Chondrocyte (in vitro differentiated cells): ENCODE measurements around the gene NT5C1A. TPM values are rescaled to one million over a fixed set of nuclear protein-coding genes. Genes with fewer than 3 reads are reported as not detected.

ENCODE experiments used
- DNase-seq: peaks from one replicate; pipeline ENCODE4 v3.0.0; 2021; ENCODE audit warnings: mixed read lengths, low spot score
- H3K27ac Mint-ChIP-seq: one replicate; pipeline ENCODE4 v1.8.0; 2021; ENCODE audit warnings: mild to moderate bottlenecking, moderate library complexity, mixed read lengths; ENCODE audit not compliant: unreplicated experiment
- H3K27me3 Mint-ChIP-seq: 2 replicates; pipeline ENCODE4 v1.8.0; 2021; ENCODE audit warnings: low read depth, mixed read lengths
- H3K36me3 Mint-ChIP-seq: 2 replicates; pipeline ENCODE4 v1.8.0; 2021; ENCODE audit warnings: low read depth, mixed read lengths
- H3K4me1 Mint-ChIP-seq: 2 replicates; pipeline ENCODE4 v1.8.0; 2021; ENCODE audit warnings: low read depth, mild to moderate bottlenecking, mixed read lengths
- H3K4me3 Mint-ChIP-seq: one replicate; pipeline ENCODE4 v1.8.0; 2021; ENCODE audit warnings: mild to moderate bottlenecking, moderate library complexity, mixed read lengths; ENCODE audit not compliant: unreplicated experiment
- H3K9me3 Mint-ChIP-seq: 2 replicates; pipeline ENCODE4 v1.8.0; 2021; ENCODE audit warnings: low read depth, mixed read lengths
- total RNA-seq: library from RNA; stranded (reverse); gene quantifications from 3 replicates; pipeline ENCODE4 v1.2.1, GENCODE V29; 2021
- TF ChIP-seq, protein P1 (sequence below): fragments of 200-600 bp; sonication (generic); IDR thresholded peaks from 2 replicates; pipeline ENCODE4 v1.5.0; 2021; ENCODE audit warnings: antibody characterized with exemption, mild to moderate bottlenecking, moderate library complexity

NT5C1A gene
- total RNA-seq, 1 donor from 2014 or later = 0.32 TPM

DNA sequence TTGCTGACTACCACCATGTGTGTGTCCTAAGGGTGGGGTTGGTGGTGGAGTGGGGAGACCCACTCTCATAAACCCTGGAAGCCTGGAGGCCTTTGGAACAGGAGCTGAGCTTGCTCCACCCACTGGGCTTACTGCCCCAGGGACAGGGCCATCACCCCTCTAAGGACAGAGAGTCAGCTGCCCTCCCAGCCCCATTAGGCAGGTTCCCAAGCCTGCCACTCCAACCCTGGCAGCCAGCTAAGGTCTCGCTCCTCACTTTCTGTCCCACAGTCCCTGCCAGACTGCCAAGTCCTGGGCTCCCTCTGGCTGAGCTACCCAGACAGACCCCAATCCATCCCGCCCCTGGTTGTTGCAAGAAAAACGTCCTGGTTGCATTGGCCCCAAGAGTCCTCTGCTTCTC is 3.8 kb downstream of the NT5C1A start:
- Mint-ChIP-seq H3K9me3 (no peaks in the 10 kb centered on the region), H3K4me1 (peaks cover 4% of the 10 kb centered on the region), H3K27me3 (peaks cover 27% of the 10 kb centered on the region), H3K4me3 (no peak overlapping the region), H3K36me3 (no peaks in the 10 kb centered on the region), H3K27ac (no peak overlapping the region)
- TF ChIP-seq, protein P1, sequence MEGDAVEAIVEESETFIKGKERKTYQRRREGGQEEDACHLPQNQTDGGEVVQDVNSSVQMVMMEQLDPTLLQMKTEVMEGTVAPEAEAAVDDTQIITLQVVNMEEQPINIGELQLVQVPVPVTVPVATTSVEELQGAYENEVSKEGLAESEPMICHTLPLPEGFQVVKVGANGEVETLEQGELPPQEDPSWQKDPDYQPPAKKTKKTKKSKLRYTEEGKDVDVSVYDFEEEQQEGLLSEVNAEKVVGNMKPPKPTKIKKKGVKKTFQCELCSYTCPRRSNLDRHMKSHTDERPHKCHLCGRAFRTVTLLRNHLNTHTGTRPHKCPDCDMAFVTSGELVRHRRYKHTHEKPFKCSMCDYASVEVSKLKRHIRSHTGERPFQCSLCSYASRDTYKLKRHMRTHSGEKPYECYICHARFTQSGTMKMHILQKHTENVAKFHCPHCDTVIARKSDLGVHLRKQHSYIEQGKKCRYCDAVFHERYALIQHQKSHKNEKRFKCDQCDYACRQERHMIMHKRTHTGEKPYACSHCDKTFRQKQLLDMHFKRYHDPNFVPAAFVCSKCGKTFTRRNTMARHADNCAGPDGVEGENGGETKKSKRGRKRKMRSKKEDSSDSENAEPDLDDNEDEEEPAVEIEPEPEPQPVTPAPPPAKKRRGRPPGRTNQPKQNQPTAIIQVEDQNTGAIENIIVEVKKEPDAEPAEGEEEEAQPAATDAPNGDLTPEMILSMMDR = no peak
- DNase-seq = peak; percentile 62

DNA sequence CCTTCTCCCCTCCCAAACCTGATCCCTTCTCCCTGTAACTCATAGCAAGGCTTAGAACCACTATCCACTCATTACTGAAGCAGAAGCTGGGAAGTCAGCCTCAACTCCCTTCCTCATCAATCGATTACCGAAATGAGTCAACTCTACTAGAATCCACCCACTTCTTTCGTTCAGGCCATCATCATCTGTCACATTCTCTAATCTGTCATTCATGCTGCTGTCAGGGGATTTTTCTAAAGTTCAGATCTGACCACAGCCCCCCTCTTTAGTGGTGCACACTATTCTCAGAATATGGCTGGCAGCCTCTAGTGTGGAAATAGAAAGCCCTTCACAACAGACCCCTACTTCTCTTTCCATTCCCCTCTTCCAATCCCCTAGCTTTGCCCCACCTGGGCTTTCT is 5.1 kb downstream of the NT5C1A start:
- H3K36me3 Mint-ChIP-seq = no peaks in the 10 kb centered on the region
- no peak for DNase-seq
- H3K9me3 Mint-ChIP-seq = no peaks in the 10 kb centered on the region
- no peak overlapping the region for H3K4me3 Mint-ChIP-seq
- TF ChIP-seq, protein P1 = no peak
- H3K27me3 Mint-ChIP-seq = peaks cover 27% of the 10 kb centered on the region
- no peak overlapping the region for H3K27ac Mint-ChIP-seq
- no peaks in the 10 kb centered on the region for H3K4me1 Mint-ChIP-seq

DNA sequence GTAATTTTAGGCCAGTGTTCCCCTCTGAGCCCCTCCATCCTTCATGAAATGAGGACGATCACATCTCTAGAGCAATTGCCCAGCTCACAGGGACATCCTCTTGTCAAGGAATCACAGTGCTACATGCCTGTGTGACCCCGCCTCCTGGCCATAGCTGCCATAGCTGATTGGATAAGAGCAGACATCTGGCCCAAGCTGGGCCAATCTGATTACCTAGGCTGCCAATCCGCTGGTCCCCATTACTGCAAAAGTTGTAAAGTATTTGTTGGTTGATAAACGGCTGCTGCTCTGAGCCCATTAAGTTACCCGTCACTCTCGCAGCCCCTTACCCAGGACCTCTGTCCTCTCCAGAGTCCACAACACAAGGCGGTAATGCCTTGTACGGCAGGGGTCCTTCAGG is 8.3 kb downstream of the NT5C1A start:
- no peak for DNase-seq
- Mint-ChIP-seq H3K4me1 (no peaks in the 10 kb centered on the region), H3K9me3 (no peaks in the 10 kb centered on the region), H3K36me3 (no peaks in the 10 kb centered on the region), H3K27me3 (peaks cover 24% of the 10 kb centered on the region), H3K27ac (no peak overlapping the region), H3K4me3 (no peak overlapping the region)
- TF ChIP-seq, protein P1 = no peak

DNA sequence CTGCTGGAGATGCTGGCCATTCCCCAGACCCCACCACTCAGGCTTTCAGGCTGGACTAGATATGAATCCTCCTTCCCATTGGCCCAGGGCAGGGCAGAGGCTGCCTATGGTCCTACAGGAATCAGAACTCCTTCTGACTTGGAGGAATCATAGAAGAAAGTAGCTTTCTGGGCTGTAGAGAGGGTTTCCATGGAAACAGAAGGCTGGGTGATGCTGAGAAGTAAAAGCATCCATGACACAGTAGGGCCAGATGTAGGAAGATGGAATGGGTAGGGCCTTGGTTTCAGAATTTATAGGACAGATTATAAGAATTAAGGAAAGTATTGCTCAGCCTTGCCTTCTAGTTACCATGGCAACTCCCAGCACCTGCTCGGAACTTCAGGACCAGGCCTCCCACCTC is 9.0 kb downstream of the NT5C1A start:
- Mint-ChIP-seq H3K27ac (no peak overlapping the region), H3K4me1 (peaks cover 1% of the 10 kb centered on the region), H3K4me3 (no peak overlapping the region), H3K36me3 (no peaks in the 10 kb centered on the region), H3K9me3 (no peaks in the 10 kb centered on the region), H3K27me3 (peaks cover 20% of the 10 kb centered on the region)
- TF ChIP-seq, protein P1 = no peak
- no peak for DNase-seq

DNA sequence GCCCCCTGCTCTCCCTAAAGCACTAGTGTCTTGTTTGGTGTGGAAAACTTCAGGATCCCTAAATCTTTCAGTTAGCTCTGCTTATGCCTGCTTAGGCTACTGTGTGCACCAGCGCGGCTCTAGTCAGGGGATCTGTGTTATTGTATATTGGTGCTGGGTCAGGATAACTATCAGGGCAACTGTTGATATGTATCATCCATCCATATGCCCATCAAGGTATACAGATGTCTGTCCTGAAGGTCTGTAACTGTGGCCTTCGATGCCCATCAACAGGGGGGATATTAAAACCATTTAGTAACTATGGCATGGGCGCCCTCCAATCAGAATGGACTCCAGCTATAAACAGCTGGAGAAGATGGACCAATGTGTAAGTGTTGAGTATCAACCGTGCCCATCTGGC is 12.4 kb downstream of the NT5C1A start:
- peaks cover 12% of the 10 kb centered on the region for H3K27me3 Mint-ChIP-seq
- no peak for DNase-seq
- H3K36me3 Mint-ChIP-seq = no peaks in the 10 kb centered on the region
- TF ChIP-seq, protein P1 = no peak
- peaks cover 7% of the 10 kb centered on the region for H3K4me1 Mint-ChIP-seq
- H3K27ac Mint-ChIP-seq = no peak overlapping the region
- no peak overlapping the region for H3K4me3 Mint-ChIP-seq
- no peaks in the 10 kb centered on the region for H3K9me3 Mint-ChIP-seq
